Femur (tissue), 1 donor: ENCODE results near the gene EFCAB12.

Experiments used
- DNase-seq: peaks from one replicate; pipeline ENCODE4 v3.0.0-alpha.2; 2017

Gene EFCAB12

DNA sequence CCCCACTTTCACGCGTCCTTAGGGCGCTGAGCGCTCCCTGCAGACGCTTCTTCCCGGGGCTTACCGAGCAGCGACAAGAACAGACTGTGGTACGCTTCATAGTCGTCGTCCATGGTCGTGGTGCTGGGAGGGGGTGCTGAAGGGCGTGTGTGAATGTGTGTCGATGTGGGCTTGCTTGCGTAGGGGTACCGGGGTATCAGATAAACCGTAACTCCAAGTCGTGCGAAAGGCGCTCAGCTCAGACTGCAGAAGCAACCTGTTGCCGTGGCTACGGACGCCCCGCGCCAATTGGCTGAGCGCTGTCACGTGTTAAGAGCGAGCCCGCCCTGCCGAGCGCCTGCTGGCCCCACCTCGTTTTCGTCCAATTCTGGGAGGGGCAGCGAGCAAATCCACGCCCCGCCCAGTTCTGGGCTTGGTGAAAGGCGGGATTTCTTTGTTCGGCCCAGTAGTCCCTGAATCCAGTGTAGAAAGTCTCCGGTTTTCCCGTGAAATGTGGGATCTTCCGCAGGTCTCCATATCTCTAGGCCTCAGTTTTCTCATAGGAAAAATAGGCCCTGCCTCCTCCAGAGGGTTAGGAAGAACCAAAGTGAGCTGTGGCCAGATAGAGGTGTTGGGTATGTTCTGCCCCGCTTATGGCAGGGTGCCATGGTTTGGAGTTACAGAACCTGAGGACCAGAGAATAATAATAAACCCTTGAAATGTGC, at the start of gene EFCAB12:
Gene EFCAB12, minus strand, starts transcription at position 261 of the 704 bp plus-strand sequence. Its CDS starts 148 bp downstream, at position 113.
- peak; percentile 97 for DNase-seq

DNA sequence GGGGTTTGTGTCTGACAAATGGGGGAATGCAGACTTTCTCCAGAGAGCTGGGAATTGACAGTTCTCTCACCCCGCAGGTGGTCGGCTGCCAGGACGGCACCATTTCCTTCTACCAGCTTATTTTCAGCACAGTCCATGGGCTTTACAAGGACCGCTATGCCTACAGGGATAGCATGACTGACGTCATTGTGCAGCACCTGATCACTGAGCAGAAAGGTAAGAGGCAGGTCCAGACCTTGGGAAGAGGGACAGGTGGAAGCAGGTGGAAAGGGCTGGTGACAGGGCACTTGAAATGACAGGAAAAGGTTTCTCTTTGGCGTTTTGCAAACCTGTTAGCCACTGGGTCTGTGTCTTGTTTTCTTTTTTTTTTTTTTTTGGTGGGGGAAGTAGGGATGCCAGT, 48.1 kb upstream of the EFCAB12 start:
- DNase-seq, result no peak

DNA sequence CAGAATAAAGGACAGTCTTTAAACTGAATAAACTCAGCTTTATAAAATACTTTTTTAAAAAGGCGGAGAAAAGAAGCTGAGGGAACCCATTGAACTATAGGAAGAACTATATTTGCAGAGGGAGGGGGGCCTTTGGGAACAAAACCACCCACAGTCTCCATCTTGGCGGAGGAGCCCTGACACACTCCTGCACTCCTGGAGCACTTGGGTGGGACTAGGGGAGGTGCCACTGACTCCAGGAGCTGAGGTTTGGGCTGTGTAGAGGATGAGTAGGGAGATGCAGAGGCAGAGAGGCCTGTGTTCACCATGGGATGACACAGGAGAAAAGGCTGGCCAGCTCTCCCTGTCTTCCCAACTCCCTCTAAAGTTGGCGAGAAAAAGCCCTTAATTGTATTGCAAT, 47.4 kb upstream of the EFCAB12 start:
- DNase-seq, result no peak

- DNase-seq, result no peak
These were observed 46.8 kb upstream of the EFCAB12 start for GRCh38 chr3:129474984-129475804.

DNA sequence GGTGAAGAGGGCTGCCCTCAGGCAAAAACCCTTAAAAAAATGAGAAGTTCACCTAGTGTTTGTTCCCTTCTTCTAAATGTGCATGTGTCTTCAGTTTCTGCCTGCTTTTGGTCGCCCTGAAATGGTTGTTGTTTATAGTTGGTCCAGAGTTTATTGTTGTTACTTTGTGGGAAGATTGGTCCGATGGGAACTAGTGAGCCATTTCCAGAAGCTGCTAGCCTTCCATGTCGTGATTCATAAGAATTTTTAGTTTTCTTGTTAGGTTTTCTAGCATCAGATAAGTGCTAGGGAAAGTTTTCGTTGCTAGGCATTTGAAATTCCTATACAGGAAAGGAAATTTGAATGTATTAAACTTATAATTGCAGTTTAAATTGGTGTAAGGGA, 45.3 kb upstream of the EFCAB12 start:
- no peak for DNase-seq

DNA sequence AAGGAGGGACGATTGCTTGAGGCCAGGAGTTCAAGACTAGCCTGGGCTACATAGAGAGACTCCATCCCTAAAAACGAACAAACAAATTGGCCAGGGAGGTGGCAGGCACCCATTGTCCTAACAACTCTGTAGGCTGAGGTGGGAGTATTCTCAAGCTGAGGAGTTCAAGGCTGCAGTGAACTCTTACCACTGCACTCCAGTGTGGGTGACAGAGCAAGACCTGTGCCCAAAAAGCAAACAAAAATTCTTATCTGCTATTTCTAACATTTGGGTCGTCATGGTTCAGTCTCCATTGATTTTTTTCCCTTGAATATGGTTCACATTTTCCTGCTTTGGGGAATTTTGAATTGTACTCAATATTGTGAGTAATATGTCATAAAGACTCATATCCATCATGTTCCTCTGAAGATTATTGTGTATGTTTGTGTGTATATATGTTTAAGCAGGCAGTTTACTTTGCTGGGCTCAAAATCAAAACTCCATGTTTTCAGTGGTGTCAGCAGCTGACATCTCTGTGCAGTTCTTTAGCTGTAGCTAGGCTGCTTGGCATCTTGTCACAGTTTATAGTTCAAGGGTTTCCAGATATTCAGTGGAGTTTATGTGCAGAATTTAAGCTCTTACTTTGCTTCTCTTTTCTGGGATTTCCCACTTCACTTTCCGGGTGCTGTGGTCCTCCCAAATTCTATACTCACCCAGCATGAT, 44.8 kb upstream of the EFCAB12 start:
- DNase-seq, result no peak

- no peak for DNase-seq
These were observed 42.4 kb upstream of the EFCAB12 start for GRCh38 chr3:129470861-129471260.

GRCh38 chr3:129469026-129469425, 40.6 kb upstream of the EFCAB12 start:
- no peak for DNase-seq

DNA sequence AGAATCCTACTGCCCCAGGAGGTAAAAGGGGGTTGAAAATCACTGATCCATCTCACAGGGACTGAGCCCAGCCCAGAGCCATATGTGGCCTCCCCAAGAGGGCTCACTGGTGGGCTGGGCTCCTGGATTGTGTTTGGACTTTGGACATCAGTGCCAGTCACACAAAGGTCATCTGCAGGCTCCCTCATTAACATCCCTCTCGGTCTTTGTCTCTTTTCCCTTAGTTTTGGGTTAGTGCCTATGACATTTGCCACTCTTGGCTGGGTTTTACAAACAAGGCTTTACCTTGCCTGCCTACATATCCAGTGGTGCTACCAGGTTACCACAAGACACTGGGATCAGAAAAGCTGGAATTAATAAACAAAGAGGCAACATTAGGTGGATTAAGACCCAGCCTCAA, 39.5 kb upstream of the EFCAB12 start:
- DNase-seq, result no peak

DNA sequence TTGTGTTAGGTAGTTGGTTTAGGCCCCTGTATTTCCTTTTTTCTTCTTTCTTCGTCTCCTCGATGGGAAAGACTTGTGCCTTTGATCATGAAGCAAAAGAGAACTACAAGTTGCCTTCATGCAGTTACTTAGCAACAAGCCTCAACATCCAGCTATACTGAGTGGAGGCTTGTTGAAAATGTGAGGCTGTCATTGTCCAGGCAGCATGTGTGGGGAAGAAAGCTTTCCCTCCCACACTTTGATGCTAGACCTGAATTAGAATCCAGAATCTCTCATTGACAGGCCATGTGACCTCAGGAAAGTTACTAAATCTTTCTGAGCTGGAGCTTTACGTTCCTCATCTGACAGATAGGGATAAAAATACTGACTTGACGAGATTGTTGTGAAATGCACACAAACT, 35.3 kb upstream of the EFCAB12 start:
- DNase-seq, result no peak

GRCh38 chr3:129463094-129463493, 34.7 kb upstream of the EFCAB12 start:
- DNase-seq, result no peak

DNA sequence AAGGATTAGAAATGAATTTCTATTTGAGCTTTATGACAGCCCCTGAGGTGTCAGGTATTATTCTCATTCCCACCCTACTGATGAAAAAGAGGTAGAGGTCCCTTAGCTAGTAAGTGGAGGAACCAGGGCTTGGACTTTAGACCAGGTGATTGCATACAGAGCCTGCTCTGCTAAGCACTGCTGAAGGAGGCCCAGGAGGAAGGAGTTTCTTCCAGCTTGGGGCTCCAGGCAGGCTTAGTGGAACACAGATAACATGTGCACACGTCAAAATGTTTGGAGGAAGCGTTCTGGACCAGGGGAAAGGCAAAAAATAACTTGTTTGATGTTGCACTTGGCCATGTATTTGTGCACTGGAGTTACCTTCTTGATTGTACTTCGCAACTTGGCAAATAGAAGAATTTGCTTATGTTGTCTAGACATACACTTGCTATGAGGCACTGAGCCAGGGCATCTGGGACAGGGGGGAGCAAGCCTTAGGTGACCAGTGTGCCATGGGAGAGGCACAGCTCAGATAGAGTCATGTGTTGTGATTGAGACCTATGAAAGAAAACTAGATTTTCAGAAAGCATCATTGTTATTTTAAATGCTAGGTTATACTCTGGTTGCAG, 34.0 kb upstream of the EFCAB12 start:
- no peak for DNase-seq

GRCh38 chr3:129461461-129462146, 33.2 kb upstream of the EFCAB12 start:
- no peak for DNase-seq

- DNase-seq, result no peak
These were observed 32.6 kb upstream of the EFCAB12 start for GRCh38 chr3:129461022-129461421.

DNA sequence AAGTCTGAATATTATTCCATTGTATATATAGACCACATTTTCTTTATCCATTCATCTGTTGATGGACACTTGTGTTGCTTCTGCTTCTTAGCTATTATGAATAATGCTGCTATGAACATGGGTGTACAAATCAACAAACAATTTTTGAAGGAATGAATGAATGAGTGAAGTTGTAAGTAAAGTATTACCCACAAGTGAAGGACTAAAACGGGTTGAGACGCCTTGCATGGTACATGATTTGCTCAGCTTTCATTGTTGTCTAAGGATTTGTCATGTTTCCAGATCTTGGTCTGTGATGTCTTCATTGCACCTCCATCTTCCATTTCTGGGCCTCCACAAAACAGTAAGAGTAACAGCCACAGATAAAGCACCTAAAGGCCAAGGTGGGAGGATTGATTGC, 32.1 kb upstream of the EFCAB12 start:
- DNase-seq, result no peak

GRCh38 chr3:129460155-129460554, 31.7 kb upstream of the EFCAB12 start:
- no peak for DNase-seq

GRCh38 chr3:129453732-129454131, 25.3 kb upstream of the EFCAB12 start:
- DNase-seq, result no peak

DNA sequence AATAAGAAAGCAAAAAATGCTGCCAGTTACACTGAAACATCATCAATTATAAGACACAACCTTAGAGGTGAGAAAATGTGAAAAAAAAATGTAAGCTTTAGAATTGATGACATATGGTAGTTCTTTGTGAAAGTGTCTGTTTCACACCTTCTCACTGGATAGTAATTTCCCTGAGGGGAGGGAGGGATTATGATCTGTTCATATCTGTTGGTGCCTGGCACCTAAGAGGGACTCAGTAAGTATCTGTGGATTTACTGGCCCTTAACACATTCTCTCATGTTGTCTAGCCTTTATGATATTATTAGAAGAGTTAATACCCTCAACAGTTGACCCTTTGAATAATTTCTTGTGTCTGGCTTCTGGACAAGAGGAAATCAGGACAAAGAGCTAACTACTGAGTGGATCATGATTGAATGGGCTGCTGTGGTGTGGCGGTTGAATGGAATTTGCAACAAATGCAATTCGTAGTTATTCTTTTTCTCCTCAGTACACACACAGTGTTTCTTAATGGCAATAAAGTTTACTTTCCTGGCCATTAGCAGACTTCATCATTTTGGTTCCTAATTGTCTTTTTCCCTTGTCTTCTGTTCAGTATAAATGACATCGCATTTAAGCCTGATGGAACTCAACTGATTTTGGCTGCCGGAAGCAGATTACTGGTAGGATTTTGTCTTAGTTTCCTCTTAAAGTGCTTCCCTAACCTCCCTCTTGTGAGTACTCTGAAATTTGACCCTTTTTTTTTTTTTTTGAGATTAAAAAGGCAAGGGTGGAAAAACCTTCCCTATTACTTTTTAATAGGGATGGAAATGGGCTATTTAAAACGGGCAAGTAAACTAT, 21.1 kb upstream of the EFCAB12 start:
- DNase-seq, result no peak

- DNase-seq, result no peak
These were observed 19.9 kb upstream of the EFCAB12 start for GRCh38 chr3:129448186-129448895.

GRCh38 chr3:129446926-129447325, 18.5 kb upstream of the EFCAB12 start:
- no peak for DNase-seq

DNA sequence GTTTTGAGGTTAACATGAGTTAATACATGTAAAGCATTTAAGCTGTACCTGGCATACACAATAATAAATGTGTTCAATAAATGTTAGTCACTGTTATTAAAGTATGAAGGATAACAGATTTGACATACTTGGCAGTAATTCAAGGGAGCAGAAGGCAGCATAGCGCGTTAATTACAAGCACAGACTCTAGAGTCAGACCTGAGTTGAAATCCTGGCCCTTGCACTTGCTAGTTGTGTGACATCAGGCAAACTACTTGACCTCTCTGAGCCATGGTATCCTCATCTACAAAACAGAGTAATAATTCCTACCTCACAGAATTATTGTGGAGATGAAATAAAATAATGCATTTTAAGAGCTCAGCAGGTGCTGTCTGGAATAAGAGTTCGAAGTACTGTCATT, 17.0 kb upstream of the EFCAB12 start:
- DNase-seq, result no peak
